HEK293 (cell line): Measurements from ENCODE around the gene CMTM1.

Experiments
- CTCF ChIA-PET: fragments of 350-600 bp; formaldehyde crosslinking; extraction: SDS; loops from one replicate; lab custom pipeline; 2021; ENCODE audit warnings: antibody characterized with exemption; lab: Yijun Ruan, JAX
- POLR2A ChIA-PET: fragments of 300-600 bp; formaldehyde crosslinking; extraction: SDS; loops from one replicate; lab custom pipeline; 2020; ENCODE audit warnings: antibody characterized with exemption, inconsistent platforms; lab: Yijun Ruan, JAX
- H3K27ac ChIP-seq: fragments of 200-500 bp; sonication (Bioruptor generic); 2 replicates; pipeline ENCODE4 v1.5.1; 2014; ENCODE audit warnings: low read depth, low read length, control low read depth, inconsistent platforms; ENCODE audit errors: extremely low read depth
- H3K36me3 ChIP-seq, 2 experiments: fragments of 200-500 bp in 1 of 2; sonication (Bioruptor generic) in 1 of 2; 1 replicate in 1 of 2; 2 replicates in 1 of 2; pipeline ENCODE4 v1.5.1; 2014 to 2017; ENCODE audit warnings: inconsistent platforms in 2 of 2, low read length in 2 of 2; ENCODE audit not compliant: control insufficient read depth in 2 of 2, insufficient read depth in 1 of 2
- H3K4me1 ChIP-seq: fragments of 200-500 bp; sonication (Bioruptor generic); 2 replicates; pipeline ENCODE4 v1.5.1; 2014; ENCODE audit warnings: mild to moderate bottlenecking, low read length, inconsistent platforms; ENCODE audit not compliant: control insufficient read depth, insufficient read depth
- H3K4me3 ChIP-seq: 2 replicates; pipeline ENCODE4 v1.5.1; 2011; ENCODE audit warnings: low read depth, mild to moderate bottlenecking, control low read depth, low read length, moderate library complexity
- H3K9me3 ChIP-seq: fragments of 200-500 bp; sonication (Bioruptor generic); 2 replicates; pipeline ENCODE4 v1.5.1; 2014; ENCODE audit warnings: low read depth, low read length, inconsistent platforms; ENCODE audit not compliant: control insufficient read depth, insufficient read depth
- PRDM10 ChIP-seq: fragments of 450-650 bp; formaldehyde crosslinking; IDR thresholded peaks from 2 replicates; pipeline ENCODE4 v1.5.1; 2016; ENCODE audit warnings: missing biosample characterization, missing genetic modification characterization
- REPIN1 ChIP-seq: fragments of 450-650 bp; formaldehyde crosslinking; IDR thresholded peaks from 2 replicates; pipeline ENCODE4 v1.5.1; 2017; ENCODE audit warnings: missing biosample characterization, missing genetic modification characterization, low read depth
- SCRT2 ChIP-seq: fragments of 450-650 bp; formaldehyde crosslinking; IDR thresholded peaks from 2 replicates; pipeline ENCODE4 v1.5.1; 2016; ENCODE audit warnings: missing biosample characterization, missing genetic modification characterization
- SETDB1 ChIP-seq: IDR thresholded peaks from one replicate; pipeline ENCODE4 v1.6.1; 2017; ENCODE audit warnings: mild to moderate bottlenecking, low read length, moderate library complexity, mixed read lengths; ENCODE audit not compliant: insufficient read length
- ZBTB11 ChIP-seq: fragments of 450-650 bp; formaldehyde crosslinking; conservative IDR thresholded peaks from 2 replicates; pipeline ENCODE4 v1.5.1; 2016; ENCODE audit warnings: low read depth, missing biosample characterization, missing genetic modification characterization
- ZBTB20 ChIP-seq: fragments of 450-650 bp; formaldehyde crosslinking; IDR thresholded peaks from 2 replicates; pipeline ENCODE4 v1.5.1; 2016; ENCODE audit warnings: missing biosample characterization, missing genetic modification characterization
- ZNF184 ChIP-seq: fragments of 450-650 bp; IDR thresholded peaks from 2 replicates; pipeline ENCODE4 v1.5.1; 2018; ENCODE audit warnings: missing biosample characterization, mild to moderate bottlenecking, missing genetic modification characterization
- ZNF335 ChIP-seq: fragments of 450-650 bp; formaldehyde crosslinking; conservative IDR thresholded peaks from 2 replicates; pipeline ENCODE4 v1.5.1; 2016; ENCODE audit warnings: missing biosample characterization, missing genetic modification characterization
- ZNF558 ChIP-seq: fragments of 450-650 bp; formaldehyde crosslinking; IDR thresholded peaks from 2 replicates; pipeline ENCODE4 v1.5.1; 2016; ENCODE audit warnings: missing biosample characterization, missing genetic modification characterization
- ZNF664 ChIP-seq: fragments of 450-650 bp; formaldehyde crosslinking; IDR thresholded peaks from 2 replicates; pipeline ENCODE4 v1.5.1; 2016; ENCODE audit warnings: missing biosample characterization, missing genetic modification characterization
- ZNF776 ChIP-seq: fragments of 450-650 bp; formaldehyde crosslinking; IDR thresholded peaks from 2 replicates; pipeline ENCODE4 v1.5.0; 2017; ENCODE audit warnings: missing biosample characterization, missing genetic modification characterization, borderline replicate concordance
- ZXDB ChIP-seq: fragments of 450-650 bp; formaldehyde crosslinking; IDR thresholded peaks from 2 replicates; pipeline ENCODE4 v1.5.1; 2016; ENCODE audit warnings: missing biosample characterization, missing genetic modification characterization
- TF ChIP-seq, protein P1 (sequence below): fragments of 450-650 bp; formaldehyde crosslinking; IDR thresholded peaks from 2 replicates; pipeline ENCODE4 v1.5.1; 2016; ENCODE audit warnings: missing biosample characterization, missing genetic modification characterization
- TF ChIP-seq, protein P2 (sequence below): fragments of 450-650 bp; formaldehyde crosslinking; IDR thresholded peaks from 2 replicates; pipeline ENCODE4 v1.5.1; 2017; ENCODE audit warnings: missing biosample characterization, missing genetic modification characterization
- TF ChIP-seq, protein P3 (sequence below): fragments of 450-650 bp; formaldehyde crosslinking; IDR thresholded peaks from 2 replicates; pipeline ENCODE4 v1.5.1; 2016; ENCODE audit warnings: missing biosample characterization, missing genetic modification characterization

The CMTM1 gene

DNA sequence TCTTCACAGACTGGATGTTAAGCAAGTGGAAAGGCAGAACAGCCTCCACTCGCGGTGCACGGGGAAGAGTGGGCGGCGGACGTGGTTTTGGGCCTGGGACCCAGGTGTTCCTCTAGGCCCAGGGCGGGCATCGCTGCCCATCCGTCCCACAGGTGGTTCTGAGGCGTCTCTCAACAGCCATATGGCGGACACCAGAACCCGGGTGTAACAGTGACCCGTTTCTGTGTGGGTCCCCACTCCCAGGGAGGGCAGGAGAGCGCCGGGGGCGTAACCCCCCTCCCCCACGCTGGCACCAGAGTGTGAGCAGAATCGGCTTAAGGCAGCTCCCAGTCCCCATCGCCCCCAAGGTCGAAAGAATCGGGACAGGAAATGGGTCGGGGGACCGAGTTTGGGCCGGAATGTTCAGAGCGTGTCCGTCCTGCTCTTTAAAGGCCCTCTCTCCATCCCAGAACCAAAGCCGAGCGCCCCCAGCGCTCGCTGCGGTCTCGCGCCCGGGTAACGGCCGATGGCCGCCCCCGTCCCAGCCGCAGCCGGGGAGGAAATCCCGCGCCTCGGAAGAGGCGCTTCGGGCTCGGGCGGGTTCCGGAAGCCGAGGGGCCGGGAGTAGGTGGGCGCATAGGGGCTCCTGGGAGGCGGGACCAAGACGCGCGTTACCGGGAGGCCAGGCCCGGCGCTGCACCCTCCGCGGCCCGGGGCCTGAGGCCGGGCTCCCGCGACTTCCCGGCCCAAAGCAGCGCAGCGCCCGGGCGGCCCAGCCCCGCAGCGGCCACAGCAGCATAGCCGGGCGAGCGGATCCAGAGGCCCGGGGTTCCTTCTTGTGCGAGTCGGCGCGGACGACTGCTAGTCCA lies 16.7 kb upstream of the CMTM1 start, which contains the start of gene TK2 (continued):
- no peak for TF ChIP-seq REPIN1 (tag by site-specific recombination)
- TF ChIP-seq ZNF664 (tag by site-specific recombination): no peak

- Histone ChIP-seq H3K27ac (peak overlapping the region; percentile 64; the same call in 1 of the 2 replicates), H3K4me1 (no peaks in the 10 kb centered on the region), H3K4me3 (no peak overlapping the region), H3K36me3 (peaks cover 0 to 10% of the 10 kb centered on the region in 2 experiments; a peak in 1 of 3 replicates), H3K9me3 (no peaks in the 10 kb centered on the region)
- ChIA-PET CTCF (interaction anchor here (0.6 to 2.6 kb wide), 9 partner anchors 16 to 279 kb away, joined by 3 to 8 read pairs (median 3); partner anchors contain the start of gene NAE1), POLR2A (interaction anchor here (0.7 to 1.4 kb wide), 3 partner anchors 23 to 322 kb away, joined by 3 to 4 read pairs (median 4); no protein-coding TSS in a partner anchor)
- no peak for TF ChIP-seq ZNF335 (tag by site-specific recombination)
- no peak for TF ChIP-seq ZNF184
- no peak for TF ChIP-seq SETDB1
- TF ChIP-seq, protein P1, sequence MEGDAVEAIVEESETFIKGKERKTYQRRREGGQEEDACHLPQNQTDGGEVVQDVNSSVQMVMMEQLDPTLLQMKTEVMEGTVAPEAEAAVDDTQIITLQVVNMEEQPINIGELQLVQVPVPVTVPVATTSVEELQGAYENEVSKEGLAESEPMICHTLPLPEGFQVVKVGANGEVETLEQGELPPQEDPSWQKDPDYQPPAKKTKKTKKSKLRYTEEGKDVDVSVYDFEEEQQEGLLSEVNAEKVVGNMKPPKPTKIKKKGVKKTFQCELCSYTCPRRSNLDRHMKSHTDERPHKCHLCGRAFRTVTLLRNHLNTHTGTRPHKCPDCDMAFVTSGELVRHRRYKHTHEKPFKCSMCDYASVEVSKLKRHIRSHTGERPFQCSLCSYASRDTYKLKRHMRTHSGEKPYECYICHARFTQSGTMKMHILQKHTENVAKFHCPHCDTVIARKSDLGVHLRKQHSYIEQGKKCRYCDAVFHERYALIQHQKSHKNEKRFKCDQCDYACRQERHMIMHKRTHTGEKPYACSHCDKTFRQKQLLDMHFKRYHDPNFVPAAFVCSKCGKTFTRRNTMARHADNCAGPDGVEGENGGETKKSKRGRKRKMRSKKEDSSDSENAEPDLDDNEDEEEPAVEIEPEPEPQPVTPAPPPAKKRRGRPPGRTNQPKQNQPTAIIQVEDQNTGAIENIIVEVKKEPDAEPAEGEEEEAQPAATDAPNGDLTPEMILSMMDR: peak; percentile 32; the same call in 1 of the 2 replicates
- TF ChIP-seq ZBTB20 (tag by site-specific recombination): peak; percentile 50
- peak; percentile 71 for TF ChIP-seq ZXDB (tag by site-specific recombination)
- TF ChIP-seq, protein P2, sequence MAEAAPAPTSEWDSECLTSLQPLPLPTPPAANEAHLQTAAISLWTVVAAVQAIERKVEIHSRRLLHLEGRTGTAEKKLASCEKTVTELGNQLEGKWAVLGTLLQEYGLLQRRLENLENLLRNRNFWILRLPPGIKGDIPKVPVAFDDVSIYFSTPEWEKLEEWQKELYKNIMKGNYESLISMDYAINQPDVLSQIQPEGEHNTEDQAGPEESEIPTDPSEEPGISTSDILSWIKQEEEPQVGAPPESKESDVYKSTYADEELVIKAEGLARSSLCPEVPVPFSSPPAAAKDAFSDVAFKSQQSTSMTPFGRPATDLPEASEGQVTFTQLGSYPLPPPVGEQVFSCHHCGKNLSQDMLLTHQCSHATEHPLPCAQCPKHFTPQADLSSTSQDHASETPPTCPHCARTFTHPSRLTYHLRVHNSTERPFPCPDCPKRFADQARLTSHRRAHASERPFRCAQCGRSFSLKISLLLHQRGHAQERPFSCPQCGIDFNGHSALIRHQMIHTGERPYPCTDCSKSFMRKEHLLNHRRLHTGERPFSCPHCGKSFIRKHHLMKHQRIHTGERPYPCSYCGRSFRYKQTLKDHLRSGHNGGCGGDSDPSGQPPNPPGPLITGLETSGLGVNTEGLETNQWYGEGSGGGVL (tag by site-specific recombination): peak; percentile 69
- TF ChIP-seq, protein P3, sequence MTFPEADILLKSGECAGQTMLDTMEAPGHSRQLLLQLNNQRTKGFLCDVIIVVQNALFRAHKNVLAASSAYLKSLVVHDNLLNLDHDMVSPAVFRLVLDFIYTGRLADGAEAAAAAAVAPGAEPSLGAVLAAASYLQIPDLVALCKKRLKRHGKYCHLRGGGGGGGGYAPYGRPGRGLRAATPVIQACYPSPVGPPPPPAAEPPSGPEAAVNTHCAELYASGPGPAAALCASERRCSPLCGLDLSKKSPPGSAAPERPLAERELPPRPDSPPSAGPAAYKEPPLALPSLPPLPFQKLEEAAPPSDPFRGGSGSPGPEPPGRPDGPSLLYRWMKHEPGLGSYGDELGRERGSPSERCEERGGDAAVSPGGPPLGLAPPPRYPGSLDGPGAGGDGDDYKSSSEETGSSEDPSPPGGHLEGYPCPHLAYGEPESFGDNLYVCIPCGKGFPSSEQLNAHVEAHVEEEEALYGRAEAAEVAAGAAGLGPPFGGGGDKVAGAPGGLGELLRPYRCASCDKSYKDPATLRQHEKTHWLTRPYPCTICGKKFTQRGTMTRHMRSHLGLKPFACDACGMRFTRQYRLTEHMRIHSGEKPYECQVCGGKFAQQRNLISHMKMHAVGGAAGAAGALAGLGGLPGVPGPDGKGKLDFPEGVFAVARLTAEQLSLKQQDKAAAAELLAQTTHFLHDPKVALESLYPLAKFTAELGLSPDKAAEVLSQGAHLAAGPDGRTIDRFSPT (tag by site-specific recombination): no peak
- peak; percentile 50 for TF ChIP-seq SCRT2 (tag by site-specific recombination)
- no peak for TF ChIP-seq ZNF776 (tag by site-specific recombination)
- peak; percentile 54; the same call in 1 of the 2 replicates for TF ChIP-seq PRDM10 (tag by site-specific recombination)
- TF ChIP-seq ZBTB11 (tag by site-specific recombination): 0 out of 2 replicates have a peak, but pooled peaks have one; percentile 25
- no peak for TF ChIP-seq ZNF558 (tag by site-specific recombination)
Measured at GRCh38 chr16:66551348-66551759, 14.9 kb upstream of the CMTM1 start.
